ENCODE measurements around the gene PPP2R2C. TPM values are rescaled to one million over a fixed set of nuclear protein-coding genes. Genes with fewer than 3 reads are reported as not detected.

PPP2R2C gene
- polyA plus RNA-seq, 10 donors, result 0.24 to 4.2 (median 0.32) TPM

DNA sequence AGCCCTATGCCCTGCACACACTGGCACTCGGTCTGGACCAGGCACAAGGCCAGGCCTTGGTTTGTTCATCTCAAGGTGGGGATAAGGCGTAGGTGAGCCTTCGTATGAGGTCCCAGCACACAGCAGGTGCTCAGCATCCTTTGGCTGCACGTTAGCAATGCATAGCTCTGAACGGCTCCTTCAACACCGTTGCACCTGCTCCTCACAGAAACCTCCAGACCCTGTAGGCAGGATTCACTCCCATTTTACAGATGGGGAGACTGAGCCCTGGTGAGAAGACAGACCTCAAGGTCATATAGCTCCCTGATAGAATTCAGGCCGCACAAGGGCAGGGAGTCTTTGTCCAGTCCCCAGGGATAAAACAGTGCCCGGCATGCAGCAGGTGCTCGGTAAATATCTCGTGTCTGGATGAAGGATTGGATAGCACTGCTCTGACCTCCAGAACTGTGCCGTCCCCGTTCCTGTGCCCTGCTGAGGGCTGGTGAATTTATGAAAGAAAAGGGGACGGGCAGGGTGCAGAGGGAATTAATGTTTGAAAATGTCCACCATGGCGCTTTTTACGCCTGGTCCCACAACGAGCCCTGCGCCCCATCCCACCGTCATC lies 2.4 kb downstream of the PPP2R2C start:
- DNase-seq, result no peak

DNA sequence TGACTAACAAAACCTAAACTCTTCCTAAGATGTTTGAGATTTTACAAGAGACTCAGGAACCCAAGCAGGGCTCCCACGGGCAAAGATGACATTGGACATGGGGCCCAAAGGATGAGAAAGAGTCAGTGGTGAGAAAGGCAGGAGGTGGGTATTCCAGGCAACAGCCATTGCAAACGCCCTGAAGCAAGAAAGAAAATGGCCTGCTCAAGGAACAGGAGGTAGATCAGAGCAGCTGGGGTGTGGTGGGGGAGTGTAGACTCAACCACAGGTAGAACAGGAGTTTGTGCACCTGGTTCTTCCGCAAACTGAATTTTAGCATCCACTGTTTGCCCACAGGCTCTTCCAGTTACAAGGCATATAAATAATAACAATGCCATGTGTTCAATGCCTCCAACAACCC lies 3.3 kb downstream of the PPP2R2C start:
- no peak for DNase-seq

DNA sequence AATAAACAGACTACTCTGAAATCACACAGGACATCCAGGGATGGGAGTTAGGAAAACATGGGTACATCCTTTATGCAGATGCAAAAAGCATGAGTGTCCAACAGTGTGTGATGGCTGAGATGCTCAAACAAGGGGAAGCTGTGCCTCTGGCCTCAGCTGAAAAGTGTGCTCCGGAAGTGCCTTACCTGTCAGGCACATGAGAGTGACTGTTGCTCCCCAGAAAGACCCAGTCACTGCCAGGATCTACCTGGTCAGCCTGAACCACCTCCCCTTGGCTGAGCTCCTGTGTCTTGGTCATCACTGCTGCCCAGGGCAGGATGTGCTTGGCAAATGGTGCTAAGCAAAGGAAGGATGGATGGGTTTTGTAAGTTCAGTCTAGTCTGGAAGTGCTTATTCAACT lies 4.0 kb downstream of the PPP2R2C start:
- DNase-seq, result no peak

DNA sequence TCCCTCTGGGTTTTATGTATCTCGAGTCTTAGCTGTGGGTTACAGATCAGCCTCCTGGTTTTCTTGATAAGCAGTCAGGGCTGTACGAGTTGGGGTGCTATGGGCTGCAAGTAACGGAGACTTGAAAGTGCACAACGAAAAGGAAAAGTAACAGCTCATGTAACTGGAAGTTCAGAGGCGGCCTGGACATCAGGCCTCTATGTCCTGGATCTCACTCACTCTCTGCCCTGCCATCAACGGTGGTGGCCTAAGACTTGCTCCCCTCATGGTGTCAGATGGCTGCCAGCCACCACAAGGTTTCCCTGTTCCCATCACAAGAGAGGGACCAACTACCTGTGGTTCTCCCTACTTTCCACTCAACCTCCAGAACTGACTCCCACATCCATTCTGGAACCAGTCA lies 4.8 kb downstream of the PPP2R2C start:
- no peak for DNase-seq

DNA sequence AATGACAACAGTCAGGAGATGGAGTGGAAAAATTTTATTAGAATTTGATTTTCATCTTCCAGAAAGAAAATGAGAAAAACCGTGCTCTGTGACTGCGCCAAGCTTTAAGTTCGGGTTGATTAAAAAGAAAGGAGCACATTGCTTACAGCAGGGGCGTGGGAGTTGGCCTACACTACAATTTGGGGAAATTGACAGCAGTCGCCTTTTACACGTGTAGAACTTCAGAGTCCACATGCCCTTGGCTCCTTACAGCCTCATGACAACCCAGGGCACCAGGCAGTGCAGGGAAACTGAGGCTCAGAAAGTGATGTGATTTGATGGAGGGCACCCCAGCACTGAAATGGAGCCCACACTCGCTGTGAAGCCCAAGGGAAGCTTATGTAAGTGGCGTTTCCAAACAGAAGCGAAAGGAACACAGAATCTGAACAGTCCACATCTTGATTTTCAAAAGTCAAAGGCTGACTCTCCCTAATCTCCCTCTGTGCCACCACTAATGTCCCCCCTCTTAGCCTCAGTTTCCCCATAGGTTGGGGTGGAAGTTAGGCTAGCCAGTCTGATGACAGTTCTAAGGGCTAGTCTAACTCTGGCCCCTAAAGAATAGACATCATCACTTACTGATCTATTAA lies 5.5 kb downstream of the PPP2R2C start:
- DNase-seq, result no peak

DNA sequence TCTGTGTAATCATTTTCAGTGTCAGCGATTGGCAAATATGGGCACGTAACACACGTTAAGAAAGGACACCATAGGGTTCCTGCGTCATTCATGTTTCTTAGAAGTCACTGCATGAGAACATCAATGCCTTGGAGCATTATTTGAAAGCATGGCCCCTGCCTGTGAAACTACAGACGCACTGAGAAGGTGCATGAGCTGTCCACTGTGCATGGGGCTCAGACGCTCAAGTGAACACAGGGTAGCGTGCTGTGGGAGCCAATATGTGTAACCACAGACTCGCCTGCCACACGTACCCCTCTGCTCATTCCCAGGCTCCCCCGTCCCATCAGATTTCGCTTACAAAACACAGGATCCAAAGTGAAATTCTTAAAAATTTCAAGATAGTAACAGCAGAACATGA lies 6.5 kb downstream of the PPP2R2C start:
- DNase-seq, result no peak

DNA sequence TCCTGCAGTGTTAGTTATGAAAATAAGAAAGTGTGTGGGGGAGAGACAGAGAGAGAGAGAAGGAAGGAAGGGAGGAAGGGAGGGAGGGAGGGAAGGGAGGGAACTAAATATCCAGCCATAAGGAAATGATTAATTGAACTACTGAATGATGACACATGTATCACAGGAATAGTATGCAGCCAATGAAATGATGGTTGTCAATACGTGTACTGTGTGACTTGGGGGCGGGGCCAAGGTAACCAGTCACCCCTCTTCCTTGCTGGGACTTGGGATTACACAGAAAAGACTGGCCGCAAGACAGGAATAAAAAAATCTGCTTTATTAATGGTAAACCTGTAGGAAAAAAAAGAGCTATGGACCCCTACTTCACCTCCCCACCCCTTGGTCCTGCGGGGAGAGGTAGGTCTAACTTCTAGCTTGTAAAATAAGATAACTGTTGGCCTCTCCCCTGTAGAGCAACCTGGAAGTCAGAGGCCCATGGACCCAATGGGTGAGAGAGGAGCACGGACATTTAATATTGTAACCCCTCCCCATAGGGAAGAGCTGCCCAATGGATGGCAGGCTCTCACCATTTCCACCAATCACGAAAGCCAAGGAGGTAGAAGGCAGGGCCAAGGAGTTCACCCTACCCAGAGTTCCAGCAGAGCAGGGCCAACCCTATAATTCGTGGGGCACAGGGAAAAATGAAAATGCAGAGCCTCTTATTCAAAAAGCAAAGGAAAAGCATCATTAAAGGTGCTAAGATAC lies 7.4 kb downstream of the PPP2R2C start:
- DNase-seq, result no peak

DNA sequence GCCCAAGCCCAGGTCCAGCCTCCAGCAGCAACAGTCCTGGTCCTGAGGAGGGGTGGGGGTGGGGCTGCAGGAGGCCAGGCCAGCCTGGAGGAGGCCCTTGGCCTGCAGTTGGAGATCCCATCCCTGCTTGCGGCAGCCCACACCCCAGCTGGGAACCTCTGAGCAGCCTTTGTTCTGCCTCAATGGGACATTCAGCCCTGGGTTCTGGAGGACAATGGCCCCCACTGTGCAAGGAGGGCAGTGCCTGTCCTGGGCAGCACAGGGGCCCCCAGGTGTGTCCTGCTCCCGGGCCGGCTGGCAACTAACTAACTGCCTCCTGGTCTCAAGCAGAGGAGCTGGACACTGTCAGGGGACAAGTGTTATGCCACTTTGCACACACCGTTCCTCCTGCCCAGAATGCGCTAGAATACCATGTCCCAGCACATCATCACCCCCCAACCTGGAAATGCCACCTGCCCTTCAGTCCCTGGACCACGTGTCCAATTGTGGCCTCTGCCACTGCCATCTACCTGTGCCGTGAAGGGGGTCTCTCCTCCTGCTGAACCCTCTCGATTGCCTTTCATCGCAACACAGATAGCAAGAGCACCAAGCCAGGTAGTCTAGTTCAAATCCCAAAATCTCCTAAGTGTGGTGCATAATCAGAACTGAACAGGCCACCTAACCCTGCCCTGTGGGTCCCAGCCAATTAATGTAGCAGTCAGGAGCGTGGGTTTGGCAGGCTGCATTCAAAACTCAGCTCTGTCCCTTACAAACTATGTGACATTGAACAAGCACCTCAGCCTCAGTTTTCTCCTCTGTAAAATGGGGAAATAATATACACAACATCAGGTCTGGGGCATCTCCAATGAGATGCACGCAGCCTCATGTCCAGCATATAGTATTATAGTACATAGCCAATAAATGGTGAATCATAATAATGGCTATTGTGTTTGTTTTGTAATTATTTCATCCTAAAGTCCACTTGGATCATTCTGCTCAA lies 8.8 kb downstream of the PPP2R2C start:
- DNase-seq, result no peak

DNA sequence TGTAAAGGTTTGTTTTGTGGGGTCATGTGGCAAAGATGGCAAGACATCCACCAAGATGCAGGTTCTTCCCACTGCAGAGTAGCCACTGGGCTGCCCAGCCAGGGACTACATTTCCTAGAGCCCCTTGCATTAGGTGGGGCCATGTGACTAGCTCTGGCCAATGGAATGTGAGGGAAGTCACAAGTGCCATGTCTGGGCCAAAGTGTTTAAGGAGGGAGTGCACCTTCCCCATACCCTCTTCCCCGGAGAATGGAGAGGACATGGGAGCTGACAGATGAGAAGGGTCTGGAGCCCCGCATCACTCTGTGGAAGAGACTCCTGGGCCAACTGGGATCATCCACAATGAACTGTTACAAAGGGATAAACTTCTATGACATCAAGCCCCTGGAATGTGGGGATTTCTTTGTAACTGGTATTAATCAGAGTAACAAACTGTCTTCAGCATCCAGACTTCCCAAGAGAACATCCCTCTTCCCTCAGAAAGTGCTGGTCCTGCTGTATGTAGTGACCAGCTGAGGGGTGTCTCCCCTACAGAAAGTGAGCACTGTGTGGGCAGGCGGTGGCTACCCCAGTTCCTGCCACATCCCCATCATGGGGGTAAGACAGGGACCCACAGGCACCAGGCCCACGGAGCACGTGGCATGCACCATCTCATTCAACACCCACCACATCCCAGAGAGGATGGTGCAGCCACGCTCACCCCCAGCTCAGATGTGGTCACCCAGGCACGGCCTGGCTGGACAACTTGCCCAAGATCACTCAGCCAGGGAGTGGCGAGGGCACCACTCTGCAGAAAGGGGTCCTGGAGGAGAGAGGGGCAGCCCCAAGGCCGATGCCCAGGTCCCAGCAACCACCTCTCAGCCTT lies 10.9 kb downstream of the PPP2R2C start:
- no peak for DNase-seq

DNA sequence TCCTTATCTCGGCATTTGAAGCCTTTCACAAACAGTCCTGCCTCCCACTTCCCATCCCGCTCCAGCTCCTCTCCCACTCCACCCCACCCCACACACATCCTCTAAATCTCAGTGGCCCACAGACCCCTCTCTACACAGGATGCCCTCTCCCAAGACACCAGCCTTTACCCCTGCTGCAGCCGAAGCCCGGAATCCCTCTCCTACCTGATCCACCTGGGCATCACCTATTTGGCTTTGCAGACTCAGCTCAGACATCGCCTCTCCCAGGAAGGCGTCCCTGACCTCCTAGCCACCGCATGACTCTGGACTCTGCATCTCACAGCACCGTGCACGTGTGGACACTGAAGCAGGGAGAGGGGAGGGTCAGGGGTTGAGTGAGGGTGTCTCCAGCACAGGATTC lies 11.5 kb downstream of the PPP2R2C start:
- no peak for DNase-seq

DNA sequence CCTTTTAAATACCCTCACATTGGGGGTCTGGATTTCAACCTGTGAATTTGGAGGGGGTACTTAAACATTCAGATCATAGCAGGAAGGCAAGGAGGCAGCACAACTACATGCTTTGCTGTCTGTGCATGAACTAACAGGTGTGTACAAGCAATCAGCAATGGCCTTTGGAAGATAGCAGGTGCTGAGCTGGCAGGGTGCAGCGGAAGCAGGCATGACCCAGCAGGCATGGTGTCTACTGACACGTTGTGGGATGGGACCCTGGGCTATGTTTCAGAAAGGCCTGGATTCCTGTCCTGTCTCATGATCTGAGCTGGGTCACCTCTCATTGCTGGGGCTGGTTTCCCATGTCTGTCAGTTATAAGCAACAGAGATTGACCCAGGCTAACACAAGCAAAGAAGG lies 13.9 kb downstream of the PPP2R2C start:
- DNase-seq, result no peak

DNA sequence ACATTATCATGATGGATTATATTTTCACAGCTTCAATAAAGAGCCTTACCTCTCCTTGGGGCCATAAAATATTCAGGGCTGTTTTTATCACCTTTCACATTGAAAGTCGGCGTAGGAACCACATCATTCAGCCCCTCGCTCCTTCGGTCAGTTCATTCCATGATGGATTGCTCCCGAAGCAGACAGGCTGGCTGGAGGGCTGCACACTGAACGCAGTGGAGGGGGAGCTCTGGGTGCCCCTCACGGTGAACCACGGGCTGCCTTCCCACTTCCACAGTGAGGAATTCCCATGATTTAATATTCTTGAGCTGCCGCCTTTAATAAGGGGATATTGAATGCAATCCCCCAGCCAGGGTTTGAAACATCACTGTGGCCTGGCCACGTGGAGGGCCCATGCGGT lies 16.0 kb downstream of the PPP2R2C start:
- no peak for DNase-seq

DNA sequence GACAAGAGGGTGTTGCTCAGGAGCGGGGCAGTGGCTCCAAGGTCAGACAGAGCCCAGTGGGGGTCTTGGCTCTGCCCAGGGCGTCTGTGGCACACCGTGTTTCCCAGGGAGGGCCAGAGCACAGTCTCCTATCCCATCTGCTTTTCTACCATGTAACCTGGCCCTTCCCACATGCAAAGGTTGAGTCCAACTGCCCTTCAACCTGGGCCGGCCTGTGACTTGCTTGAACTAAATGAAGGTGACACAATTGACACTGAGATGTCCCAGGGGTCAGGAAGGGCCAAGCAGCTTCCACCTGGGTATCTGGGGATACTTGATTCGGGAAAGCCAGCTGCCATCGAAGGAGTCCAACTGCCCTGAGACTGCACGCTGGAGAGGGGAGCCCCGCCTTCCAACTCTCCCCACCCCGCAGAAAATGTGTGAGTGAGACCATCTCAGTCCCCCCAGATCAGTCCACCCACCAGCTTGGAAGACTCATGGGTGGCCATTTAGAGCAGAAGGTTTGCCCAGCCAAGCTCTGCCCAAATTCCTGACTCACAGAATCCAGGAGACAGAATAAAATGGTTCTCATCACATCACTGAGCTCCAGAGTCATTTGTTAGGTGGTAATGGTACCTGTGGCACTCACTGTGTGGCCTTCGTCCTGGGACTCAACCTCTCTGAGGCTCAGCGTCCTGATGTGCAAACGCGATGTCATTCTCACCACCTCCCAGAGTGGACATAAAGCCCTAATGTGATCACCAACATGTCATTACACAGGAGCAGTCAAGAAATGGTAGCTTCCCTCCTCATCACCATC lies 18.1 kb downstream of the PPP2R2C start:
- no peak for DNase-seq

DNA sequence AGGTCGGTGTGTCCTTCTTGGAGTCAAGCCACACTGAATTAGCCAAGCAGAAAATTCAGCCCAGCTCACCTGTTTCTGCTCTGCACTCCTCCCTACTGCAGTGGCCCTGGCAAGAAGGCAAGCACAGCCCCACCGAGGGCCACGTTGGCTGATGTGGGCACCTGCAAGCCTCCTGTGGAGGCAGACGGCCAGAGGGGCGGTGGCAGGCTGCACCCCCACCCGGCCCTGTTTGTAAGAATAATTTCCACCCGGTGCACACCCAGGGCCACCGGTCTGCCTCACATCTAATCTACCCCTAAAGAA lies 18.8 kb downstream of the PPP2R2C start:
- no peak for DNase-seq

DNA sequence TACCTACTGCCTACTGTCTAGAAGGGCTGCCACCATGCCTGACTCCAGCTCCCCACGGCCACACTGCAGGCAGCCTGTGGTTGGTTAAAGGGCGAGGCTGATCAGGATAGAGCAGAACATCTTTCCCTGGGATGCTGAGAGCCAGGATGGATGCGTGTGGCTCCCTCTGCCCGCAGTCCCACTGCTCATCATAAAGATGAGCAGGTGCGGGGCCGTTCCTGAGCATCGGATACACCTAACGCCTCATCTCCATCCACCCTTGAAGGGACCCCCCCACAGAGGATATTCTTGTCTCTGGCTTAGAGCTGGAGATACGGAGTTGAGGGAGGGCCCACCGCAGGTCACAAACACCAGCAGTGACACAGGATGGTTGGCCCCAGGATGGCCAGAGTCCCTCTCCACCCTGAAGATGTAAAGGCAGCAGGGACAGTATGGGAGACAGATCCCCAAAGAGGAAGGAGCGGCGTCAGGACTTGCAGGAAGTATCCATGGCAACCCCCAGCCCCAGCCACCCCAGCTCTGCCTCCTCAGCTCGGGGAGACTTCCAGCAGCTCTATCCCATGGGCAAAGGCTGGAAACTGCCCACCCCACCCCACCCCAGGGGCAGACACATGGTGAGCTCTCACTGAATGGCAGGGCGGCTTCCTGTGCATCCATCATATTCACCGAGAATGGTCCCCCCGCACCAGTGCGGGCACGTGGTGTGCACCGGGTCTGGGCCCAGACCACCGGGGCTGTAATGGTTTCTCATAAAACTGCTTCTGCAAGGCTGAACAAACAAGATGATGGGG lies 19.3 kb downstream of the PPP2R2C start:
- DNase-seq, result no peak

DNA sequence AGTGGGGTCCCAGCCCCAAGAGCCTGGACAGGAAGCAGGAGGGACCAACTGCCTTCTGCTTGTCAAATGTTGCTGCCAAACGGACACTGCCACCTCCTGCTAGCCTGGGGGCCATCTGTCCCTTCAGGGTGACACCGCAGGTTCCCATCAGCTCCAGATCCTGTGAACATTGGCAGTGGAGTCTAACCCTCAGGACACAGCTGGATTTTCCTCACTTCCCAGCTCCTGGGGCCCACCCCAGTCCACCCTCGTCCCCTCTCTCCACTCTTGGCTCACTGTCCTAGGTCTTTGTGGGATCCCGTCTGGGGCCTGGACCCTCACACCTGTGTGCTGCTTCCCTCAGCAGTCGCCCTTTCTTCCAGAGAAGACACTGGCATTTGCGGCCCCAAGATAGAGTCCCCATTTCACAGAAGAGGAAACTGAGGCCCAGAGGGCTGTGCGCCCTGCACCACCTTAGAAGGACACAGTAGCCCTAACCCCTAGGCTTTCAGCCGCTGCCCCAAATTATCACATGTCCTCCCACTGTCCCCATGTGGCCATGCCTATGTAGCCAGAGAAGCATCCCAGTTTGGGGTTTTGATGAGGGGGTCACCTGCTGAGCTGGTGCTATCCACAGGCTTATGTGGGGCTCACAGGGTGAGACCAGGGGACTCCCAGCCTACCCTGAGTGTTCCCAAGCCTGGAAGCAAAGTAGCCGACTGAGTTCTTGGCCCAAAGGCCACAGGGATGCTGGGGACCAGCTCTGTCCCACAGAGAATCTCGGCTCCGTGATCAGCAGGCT lies 20.1 kb downstream of the PPP2R2C start:
- no peak for DNase-seq

DNA sequence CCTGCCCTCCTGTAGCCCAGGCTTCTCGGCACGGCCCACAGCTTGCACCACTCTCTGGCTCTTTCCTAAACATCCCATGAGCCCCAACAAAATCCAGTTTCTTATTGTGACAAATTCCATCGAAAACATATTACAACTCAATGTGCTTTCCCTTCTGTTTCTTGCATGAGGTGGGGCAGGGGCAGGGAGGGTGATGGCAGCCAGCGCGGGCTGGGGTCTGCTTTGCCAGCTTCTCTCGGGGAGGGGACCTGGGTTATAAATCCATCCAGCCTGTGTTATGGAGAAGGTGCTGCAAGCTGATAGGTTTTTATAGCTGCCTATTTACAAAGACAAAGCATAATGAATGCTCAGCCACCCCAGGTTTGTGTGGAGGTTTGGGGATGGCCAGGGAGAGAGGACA lies 21.1 kb downstream of the PPP2R2C start:
- no peak for DNase-seq

DNA sequence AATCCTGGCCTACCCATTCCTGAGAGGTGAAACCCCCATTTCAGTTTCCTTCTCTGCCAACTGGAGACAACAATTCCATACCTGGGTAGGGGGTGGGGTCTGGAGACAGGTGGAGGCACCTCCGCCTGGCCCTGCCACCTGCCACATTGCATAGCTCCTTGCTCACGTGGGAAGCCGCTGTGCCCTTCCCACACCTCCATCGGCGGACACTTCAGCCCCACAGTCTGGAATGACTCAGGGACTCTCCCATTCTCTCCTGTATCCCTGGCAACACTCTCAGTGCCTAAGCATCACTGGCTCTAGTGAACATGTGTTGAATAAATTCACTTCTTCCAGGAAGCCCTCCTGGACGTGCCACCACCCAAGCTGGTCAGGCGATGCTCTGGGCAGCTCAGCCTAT lies 21.7 kb downstream of the PPP2R2C start:
- DNase-seq, result no peak
